ENCODE measurements around the gene VEZF1.

The VEZF1 gene

GRCh38 chr17:57928928-57929327 lies 59.1 kb downstream of the VEZF1 start:
- no peak for DNase-seq (ENCODE audit: low read depth)

- DNase-seq (ENCODE audit: low read depth), result no peak
Observed at GRCh38 chr17:57927048-57927723, 60.9 kb downstream of the VEZF1 start.

- no peak for DNase-seq (ENCODE audit: low read depth)
Observed at GRCh38 chr17:57926723-57927047, 61.4 kb downstream of the VEZF1 start.

- no peak for DNase-seq (ENCODE audit: low read depth)
Observed at GRCh38 chr17:57925361-57925990, 62.6 kb downstream of the VEZF1 start.

GRCh38 chr17:57924677-57925076 lies 63.4 kb downstream of the VEZF1 start:
- DNase-seq (ENCODE audit: low read depth), result no peak

All from GM04503 (cell line).